DOHH2 (cell line): ENCODE data around the gene CPN2.

ENCODE experiments used
- EZH2phosphoT487 ChIP-seq: fragments of 200-600 bp; sonication (generic); IDR thresholded peaks from 2 replicates; pipeline ENCODE4 v1.6.1; 2017; ENCODE audit warnings: borderline replicate concordance, mild to moderate bottlenecking, antibody characterized with exemption, low read length, moderate library complexity, mixed read lengths
- TF ChIP-seq, protein P1 (sequence below): fragments of 200-600 bp; sonication (generic); IDR thresholded peaks from one replicate; pipeline ENCODE4 v1.5.1; 2014; ENCODE audit warnings: antibody characterized with exemption, mild to moderate bottlenecking, low read depth, low read length; ENCODE audit not compliant: poor library complexity, severe bottlenecking

DNA sequence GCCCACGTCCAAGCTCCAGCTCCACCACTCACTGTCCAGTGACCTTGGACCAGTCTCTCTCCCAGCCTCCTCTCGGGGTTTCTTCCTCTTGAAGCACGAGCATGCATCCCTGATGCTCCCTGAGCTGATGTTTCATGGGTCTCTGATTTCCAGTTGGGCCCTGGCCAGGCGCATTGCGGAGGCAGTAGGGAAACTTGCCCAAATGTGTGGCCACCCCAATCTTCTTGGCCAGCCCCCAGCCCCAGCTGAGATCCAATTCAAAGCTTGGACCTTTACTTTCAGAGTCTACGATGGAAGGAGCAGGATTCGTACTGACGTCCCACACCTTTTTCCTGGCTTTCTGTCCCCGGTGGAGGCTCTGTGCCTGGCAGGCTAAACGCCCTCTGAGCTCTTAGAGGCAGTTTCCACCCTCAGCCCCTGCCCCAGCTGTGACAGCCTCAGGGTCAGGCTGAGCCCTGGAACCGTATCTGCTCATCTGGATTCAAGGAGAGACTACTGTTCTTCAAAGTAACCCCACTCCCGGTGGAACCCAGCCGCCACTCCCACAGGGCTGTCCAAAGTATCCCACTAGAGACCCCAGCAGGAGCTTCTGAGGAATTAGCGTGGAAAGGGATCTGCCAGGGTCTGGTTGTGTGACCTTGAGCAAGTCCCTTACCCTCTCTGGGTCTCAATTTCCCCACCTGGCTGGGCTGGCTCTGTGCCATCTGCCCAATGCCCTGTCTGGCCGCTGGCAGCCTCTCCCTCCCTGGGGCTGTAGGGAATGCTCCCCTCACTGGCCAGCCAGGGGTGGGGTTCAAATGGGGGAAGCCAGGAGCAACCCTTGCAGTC, 37.4 kb downstream of the CPN2 start:
- TF ChIP-seq, protein P1, sequence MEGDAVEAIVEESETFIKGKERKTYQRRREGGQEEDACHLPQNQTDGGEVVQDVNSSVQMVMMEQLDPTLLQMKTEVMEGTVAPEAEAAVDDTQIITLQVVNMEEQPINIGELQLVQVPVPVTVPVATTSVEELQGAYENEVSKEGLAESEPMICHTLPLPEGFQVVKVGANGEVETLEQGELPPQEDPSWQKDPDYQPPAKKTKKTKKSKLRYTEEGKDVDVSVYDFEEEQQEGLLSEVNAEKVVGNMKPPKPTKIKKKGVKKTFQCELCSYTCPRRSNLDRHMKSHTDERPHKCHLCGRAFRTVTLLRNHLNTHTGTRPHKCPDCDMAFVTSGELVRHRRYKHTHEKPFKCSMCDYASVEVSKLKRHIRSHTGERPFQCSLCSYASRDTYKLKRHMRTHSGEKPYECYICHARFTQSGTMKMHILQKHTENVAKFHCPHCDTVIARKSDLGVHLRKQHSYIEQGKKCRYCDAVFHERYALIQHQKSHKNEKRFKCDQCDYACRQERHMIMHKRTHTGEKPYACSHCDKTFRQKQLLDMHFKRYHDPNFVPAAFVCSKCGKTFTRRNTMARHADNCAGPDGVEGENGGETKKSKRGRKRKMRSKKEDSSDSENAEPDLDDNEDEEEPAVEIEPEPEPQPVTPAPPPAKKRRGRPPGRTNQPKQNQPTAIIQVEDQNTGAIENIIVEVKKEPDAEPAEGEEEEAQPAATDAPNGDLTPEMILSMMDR, result no peak
- TF ChIP-seq EZH2phosphoT487, result no peak
